LNCaP clone FGC (cell line): ENCODE measurements around the gene KRTAP10-1.
"Not testable (repeated sequence)": the region's sequence is repeated elsewhere in the genome, so short reads cannot be mapped to it uniquely, and the experiment has no call there.

Source experiments
- DNase-seq: peaks from one replicate; pipeline ENCODE4 v3.0.0-alpha.2; 2011; ENCODE audit warnings: low read depth
- H3K4me3 ChIP-seq: 2 replicates; pipeline ENCODE4 v1.5.1; 2011; ENCODE audit warnings: mild to moderate bottlenecking, low read depth, low read length, control low read depth
- CTCF ChIP-seq: IDR thresholded peaks from 2 replicates; pipeline ENCODE4 v1.5.1; 2012; ENCODE audit warnings: mild to moderate bottlenecking; ENCODE audit not compliant: control insufficient read depth, insufficient read depth; ENCODE audit errors: extremely low read depth

Gene KRTAP10-1

GRCh38 chr21:44551340-44551961 is 11.5 kb upstream of the KRTAP10-1 start, which contains the start of gene KRTAP10-2:
Gene KRTAP10-2, minus strand, starts transcription at chr21:44551505. Its CDS starts 47 bp downstream, at chr21:44551458.
- no peak for TF ChIP-seq CTCF
- no peak for DNase-seq
- H3K4me3 ChIP-seq: no peak within 1 kb of the TSS

GRCh38 chr21:44550807-44551206 is 10.8 kb upstream of the KRTAP10-1 start:
- TF ChIP-seq CTCF: no peak
- H3K4me3 ChIP-seq: no peak overlapping the region
- no peak for DNase-seq

GRCh38 chr21:44550285-44550684 is 10.3 kb upstream of the KRTAP10-1 start:
- not testable (repeated sequence) for DNase-seq, H3K4me3 ChIP-seq

- DNase-seq: no peak
- TF ChIP-seq CTCF: no peak
- H3K4me3 ChIP-seq: no peak overlapping the region
These were observed 9.7 kb upstream of the KRTAP10-1 start for GRCh38 chr21:44549525-44550211.

GRCh38 chr21:44548922-44549321 is 8.9 kb upstream of the KRTAP10-1 start:
- no peak overlapping the region for H3K4me3 ChIP-seq
- no peak for DNase-seq
- no peak for TF ChIP-seq CTCF

GRCh38 chr21:44548381-44548780 is 8.4 kb upstream of the KRTAP10-1 start:
- DNase-seq: no peak
- no peak overlapping the region for H3K4me3 ChIP-seq
- TF ChIP-seq CTCF: no peak

- no peak overlapping the region for H3K4me3 ChIP-seq
- no peak for TF ChIP-seq CTCF
- no peak for DNase-seq
These were observed 7.8 kb upstream of the KRTAP10-1 start for GRCh38 chr21:44547656-44548331.
